Gastrocnemius medialis (tissue), 4 donors: Measurements from ENCODE around the gene RPS15. TPM values are rescaled to one million over a fixed set of nuclear protein-coding genes. Genes with fewer than 3 reads are reported as not detected.

Source experiments
- ATAC-seq, 2 donors: fragments of 150-250 bp; one replicate each; pipeline ENCODE4 v1.9.1; 2016
- DNase-seq, 2 donors: peaks; one replicate each; pipeline ENCODE4 v3.0.0-alpha.2; 2019
- H3K27ac ChIP-seq, 4 donors: fragments of 200-600 bp; sonication (generic); 1 replicate in 1 of 4; 2 replicates in 3 of 4; pipeline ENCODE4 v1.5.1; 2016 to 2018; ENCODE audit warnings: mild to moderate bottlenecking in 2 of 4, moderate library complexity in 1 of 4
- H3K27me3 ChIP-seq, 3 donors: fragments of 200-600 bp; sonication (generic) in 2 of 3; 1 replicate in 1 of 3; 2 replicates in 2 of 3; pipeline versions ENCODE4 v1.5.1 to v1.6.0; 2016 to 2019; ENCODE audit warnings: mild to moderate bottlenecking in 1 of 3, moderate library complexity in 1 of 3
- H3K36me3 ChIP-seq, 2 donors: fragments of 200-600 bp; sonication (generic) in 1 of 2; one replicate each; pipeline ENCODE4 v1.5.1; 2017 to 2018
- H3K4me1 ChIP-seq, 2 donors: fragments of 200-600 bp; sonication (generic) in 1 of 2; one replicate each; pipeline ENCODE4 v1.5.1; 2016 to 2017; ENCODE audit warnings: mild to moderate bottlenecking in 2 of 2
- H3K4me3 ChIP-seq, 4 donors: fragments of 200-600 bp; sonication (generic) in 3 of 4; 1 replicate in 1 of 4; 2 replicates in 3 of 4; pipeline ENCODE4 v1.5.1; 2016 to 2019; ENCODE audit warnings: mild to moderate bottlenecking in 2 of 4
- H3K9me3 ChIP-seq, 3 donors: fragments of 200-600 bp; sonication (generic) in 2 of 3; 1 replicate in 1 of 3; 2 replicates in 2 of 3; pipeline ENCODE4 v1.5.1; 2016 to 2019
- CTCF ChIP-seq, 5 experiments: fragments of 450-650 bp in 3 of 5; fragments of 200-600 bp in 2 of 5; sonication (generic) in 2 of 5; IDR thresholded peaks in 4 of 5; conservative IDR thresholded peaks in 1 of 5; 1 replicate in 4 of 5; 2 replicates in 1 of 5; pipeline ENCODE4 v1.5.1; 2016 to 2019; ENCODE audit warnings: antibody characterized with exemption in 5 of 5, mild to moderate bottlenecking in 3 of 5, moderate library complexity in 3 of 5
- POLR2A ChIP-seq, 2 donors: fragments of 450-650 bp; IDR thresholded peaks; one replicate each; pipeline ENCODE4 v1.6.1; 2017; ENCODE audit warnings: antibody characterized with exemption in 2 of 2, mild to moderate bottlenecking in 2 of 2, moderate library complexity in 2 of 2
- in situ Hi-C, 4 donors: fragments of 200-750 bp; cut with MboI; loops; one replicate each; pipeline versions ENCODE4 v1.15.0 to v1.8.0; 2017; ENCODE audit warnings: low sequenced_read_pairs in 4 of 4
- intact Hi-C: fragments of 100-400 bp; cut with DNase I; formaldehyde crosslinking; loops from one replicate; pipeline ENCODE4 v1.15.1; 2023; ENCODE audit warnings: low total_unique reads
- total RNA-seq, 4 donors: library from RNA; depleted of rRNA; stranded (reverse); fragments of >200 nt; gene quantifications; one replicate each; pipeline versions ENCODE4 v1.1.0 to v1.2.3, GENCODE V29; 2016

RPS15 gene
- total RNA-seq, 4 donors from 2014 or later, result 2,323 to 3,835 (median 2,607) TPM

- no peak overlapping the region for H3K4me3 ChIP-seq
- TF ChIP-seq POLR2A (IDR thresholded peaks at IDR 0.05) (no peak), CTCF (IDR thresholded peaks at IDR 0.05 in 4 of 5, conservative IDR thresholded peaks at IDR 0.05 in 1 of 5) (no peak)
- H3K36me3 ChIP-seq, result no peaks in the 10 kb centered on the region
- ATAC-seq (no peak), DNase-seq (no peak)
- intact Hi-C loops, result no loop called here
- in situ Hi-C loops, result no loop called here
- no peaks in the 10 kb centered on the region for H3K9me3 ChIP-seq
- peaks cover 3 to 8% of the 10 kb centered on the region in 2 donors for H3K4me1 ChIP-seq
- no peaks in the 10 kb centered on the region for H3K27me3 ChIP-seq
- H3K27ac ChIP-seq, result no peak overlapping the region
Measured at GRCh38 chr19:1483131-1483978, 45.2 kb downstream of the RPS15 start.

- intact Hi-C loops, result no loop called here
- Histone ChIP-seq H3K27ac (no peak overlapping the region), H3K36me3 (no peaks in the 10 kb centered on the region), H3K9me3 (no peaks in the 10 kb centered on the region), H3K4me1 (peaks cover 0 to 4% of the 10 kb centered on the region in 2 donors), H3K4me3 (no peak overlapping the region), H3K27me3 (no peaks in the 10 kb centered on the region)
- ATAC-seq, result no peak
- no peak for TF ChIP-seq POLR2A (IDR thresholded peaks at IDR 0.05)
- TF ChIP-seq CTCF (IDR thresholded peaks at IDR 0.05 in 4 of 5, conservative IDR thresholded peaks at IDR 0.05 in 1 of 5), result no peak
- DNase-seq, result no peak
- in situ Hi-C loops, result no loop called here
Measured at GRCh38 chr19:1483979-1484428, 45.8 kb downstream of the RPS15 start.

GRCh38 chr19:1486720-1487575 lies 48.8 kb downstream of the RPS15 start:
- in situ Hi-C loops, result no loop called here
- ATAC-seq, result no peak

More at GRCh38 chr19:1486720-1487575, 48.8 kb downstream of the RPS15 start:
- peaks cover 5 to 9% of the 10 kb centered on the region in 2 donors for H3K4me1 ChIP-seq
- intact Hi-C loops, result no loop called here
- no peaks in the 10 kb centered on the region for H3K9me3 ChIP-seq
- H3K27me3 ChIP-seq, result no peaks in the 10 kb centered on the region
- no peak overlapping the region for H3K4me3 ChIP-seq
- no peak overlapping the region for H3K27ac ChIP-seq
- H3K36me3 ChIP-seq, result no peaks in the 10 kb centered on the region
- no peak for DNase-seq
- TF ChIP-seq CTCF (IDR thresholded peaks at IDR 0.05 in 4 of 5, conservative IDR thresholded peaks at IDR 0.05 in 1 of 5), result no peak
- TF ChIP-seq POLR2A (IDR thresholded peaks at IDR 0.05), result no peak
